H9 (cell line): Measurements from ENCODE around the gene SIPA1L3. TPM values are rescaled to one million over a fixed set of nuclear protein-coding genes. Genes with fewer than 3 reads are reported as not detected.

Source experiments
- DNase-seq: peaks from one replicate; pipeline ENCODE4 v3.0.0-alpha.2; 2017
- H2AFZ ChIP-seq: one replicate; pipeline ENCODE4 v1.6.1; 2013; ENCODE audit warnings: mild to moderate bottlenecking, low read length, control low read depth, moderate library complexity
- H2AK5ac ChIP-seq: 2 replicates; pipeline ENCODE4 v1.6.1; 2013; ENCODE audit warnings: low read length, control low read depth, mixed read lengths; ENCODE audit not compliant: insufficient read length
- H2BK120ac ChIP-seq: one replicate; pipeline ENCODE4 v1.6.1; 2013; ENCODE audit warnings: low read depth, mild to moderate bottlenecking, low read length, control low read depth, inconsistent platforms; ENCODE audit not compliant: poor library complexity, severe bottlenecking
- H2BK12ac ChIP-seq: 2 replicates; pipeline ENCODE4 v1.6.1; 2013; ENCODE audit warnings: low read length, control low read depth, mixed read lengths, low read depth; ENCODE audit not compliant: insufficient read length
- H2BK15ac ChIP-seq: 2 replicates; pipeline ENCODE4 v1.6.1; 2013; ENCODE audit warnings: low read depth, low read length, control low read depth
- H2BK20ac ChIP-seq: one replicate; pipeline ENCODE4 v1.6.1; 2013; ENCODE audit warnings: low read depth, mild to moderate bottlenecking, low read length, control low read depth, inconsistent platforms; ENCODE audit not compliant: poor library complexity, severe bottlenecking
- H2BK5ac ChIP-seq: 2 replicates; pipeline ENCODE4 v1.6.1; 2013; ENCODE audit warnings: low read length, control low read depth, mixed read lengths; ENCODE audit not compliant: insufficient read length
- H3K14ac ChIP-seq: 2 replicates; pipeline ENCODE4 v1.6.1; 2013; ENCODE audit warnings: low read length, control low read depth; ENCODE audit not compliant: insufficient read depth
- H3K18ac ChIP-seq: 2 replicates; pipeline ENCODE4 v1.6.1; 2013; ENCODE audit warnings: low read depth, mild to moderate bottlenecking, mixed read lengths, low read length, control low read depth; ENCODE audit not compliant: insufficient read length
- H3K23ac ChIP-seq: 2 replicates; pipeline ENCODE4 v1.6.1; 2013; ENCODE audit warnings: low read length, control low read depth, mixed read lengths, low read depth; ENCODE audit not compliant: insufficient read length
- H3K23me2 ChIP-seq: 2 replicates; pipeline ENCODE4 v1.6.1; 2013; ENCODE audit warnings: low read depth, mild to moderate bottlenecking, mixed read lengths, low read length, control low read depth; ENCODE audit not compliant: insufficient read length, poor library complexity, severe bottlenecking
- H3K27ac ChIP-seq: 2 replicates; pipeline ENCODE4 v1.5.1; 2013; ENCODE audit warnings: low read length, control low read depth, mixed read lengths, low read depth; ENCODE audit not compliant: insufficient read length
- H3K27me3 ChIP-seq: 2 replicates; pipeline ENCODE4 v1.6.1; 2013; ENCODE audit warnings: low read length, control low read depth, inconsistent platforms; ENCODE audit not compliant: insufficient read depth
- H3K4ac ChIP-seq: 2 replicates; pipeline ENCODE4 v1.6.1; 2013; ENCODE audit warnings: low read depth, mild to moderate bottlenecking, control low read depth, inconsistent platforms, low read length, moderate library complexity
- H3K4me1 ChIP-seq: 2 replicates; pipeline ENCODE4 v1.6.1; 2013; ENCODE audit warnings: low read length, control low read depth, inconsistent platforms; ENCODE audit not compliant: insufficient read depth
- H3K4me2 ChIP-seq: 2 replicates; pipeline ENCODE4 v1.6.1; 2013; ENCODE audit warnings: low read length, control low read depth, mixed read lengths; ENCODE audit not compliant: insufficient read length, insufficient read depth
- H3K56ac ChIP-seq: 2 replicates; pipeline ENCODE4 v1.6.1; 2013; ENCODE audit warnings: low read depth, mild to moderate bottlenecking, mixed read lengths, low read length, control low read depth; ENCODE audit not compliant: insufficient read length
- H3K79me1 ChIP-seq: 2 replicates; pipeline ENCODE4 v1.6.1; 2013; ENCODE audit warnings: low read depth, mild to moderate bottlenecking, moderate library complexity, low read length, control low read depth, inconsistent platforms; ENCODE audit not compliant: insufficient read depth, poor library complexity, severe bottlenecking
- H3K79me2 ChIP-seq: 2 replicates; pipeline ENCODE4 v1.6.1; 2013; ENCODE audit warnings: low read length, control low read depth, inconsistent platforms; ENCODE audit not compliant: insufficient read depth
- H3K9ac ChIP-seq: 2 replicates; pipeline ENCODE4 v1.6.1; 2013; ENCODE audit warnings: low read length, control low read depth, mixed read lengths; ENCODE audit not compliant: insufficient read length; ENCODE audit errors: extremely low read depth
- H3K9me3 ChIP-seq: one replicate; pipeline ENCODE4 v1.6.1; 2013; ENCODE audit warnings: low read depth, low read length, inconsistent platforms; ENCODE audit not compliant: control insufficient read depth
- H3T11ph ChIP-seq: one replicate; pipeline ENCODE4 v1.6.1; 2013; ENCODE audit warnings: mild to moderate bottlenecking, low read length, control low read depth, inconsistent platforms
- H4K20me1 ChIP-seq: one replicate; pipeline ENCODE4 v1.6.1; 2013; ENCODE audit not compliant: control insufficient read depth, insufficient read length, insufficient read depth
- H4K5ac ChIP-seq: 2 replicates; pipeline ENCODE4 v1.6.1; 2013; ENCODE audit warnings: low read depth, mild to moderate bottlenecking, mixed read lengths, low read length, control low read depth; ENCODE audit not compliant: insufficient read length
- H4K8ac ChIP-seq: replicated peaks from 2 replicates; pipeline ENCODE4 v1.6.1; 2013; ENCODE audit warnings: low read length, control low read depth, mixed read lengths, low read depth; ENCODE audit not compliant: insufficient read length
- H4K91ac ChIP-seq: 2 replicates; pipeline ENCODE4 v1.6.1; 2013; ENCODE audit warnings: low read depth, mild to moderate bottlenecking, moderate library complexity, mixed read lengths, low read length, control low read depth; ENCODE audit not compliant: insufficient read length
- H3K27ac Mint-ChIP-seq, 3 experiments: 2 replicates in 2 of 3; 3 replicates in 1 of 3; pipeline ENCODE4 v1.8.0; 2020 to 2021; ENCODE audit warnings: mixed read lengths in 3 of 3, mild to moderate bottlenecking in 1 of 3, moderate library complexity in 1 of 3
- H3K27me3 Mint-ChIP-seq: 2 replicates; pipeline ENCODE4 v1.8.0; 2021; ENCODE audit warnings: low read depth, mild to moderate bottlenecking, moderate library complexity, mixed read lengths
- H3K36me3 Mint-ChIP-seq, 3 experiments: 2 replicates in 2 of 3; 3 replicates in 1 of 3; pipeline ENCODE4 v1.8.0; 2020 to 2021; ENCODE audit warnings: low read depth in 3 of 3, mixed read lengths in 3 of 3; ENCODE audit not compliant: insufficient read depth in 1 of 3
- H3K4me1 Mint-ChIP-seq, 2 experiments: 2 replicates each; pipeline ENCODE4 v1.8.0; 2020; ENCODE audit warnings: mixed read lengths in 2 of 2
- H3K4me3 Mint-ChIP-seq, 2 experiments: 2 replicates in 1 of 2; 3 replicates in 1 of 2; pipeline ENCODE4 v1.8.0; 2020 to 2021; ENCODE audit warnings: mild to moderate bottlenecking in 2 of 2, mixed read lengths in 2 of 2, moderate library complexity in 1 of 2
- H3K9me3 Mint-ChIP-seq, 2 experiments: 2 replicates in 1 of 2; 3 replicates in 1 of 2; pipeline ENCODE4 v1.8.0; 2020; ENCODE audit warnings: mild to moderate bottlenecking in 2 of 2, mixed read lengths in 2 of 2, moderate library complexity in 1 of 2
- WGBS: extraction: QIAGEN DNeasy Blood & Tissue Kit; methylation state at CpG from one replicate; pipeline ENCODE4 v1.1.7; 2013; ENCODE audit warnings: missing lambda C conversion rate, low lambda C conversion rate, mixed read lengths; ENCODE audit not compliant: insufficient read length; ENCODE audit errors: extremely low coverage; 5-methylcytosine and 5-hydroxymethylcytosine counted together
- total RNA-seq: library from RNA; stranded (reverse); gene quantifications from 2 replicates; pipeline ENCODE4 v1.2.1, GENCODE V29; 2021
- TF ChIP-seq, protein P1 (sequence below): fragments of 200-600 bp; sonication (generic); conservative IDR thresholded peaks from 3 replicates; pipeline ENCODE4 v1.8.0; 2021; ENCODE audit warnings: antibody characterized with exemption, mild to moderate bottlenecking

Gene SIPA1L3
- total RNA-seq, 1 experiment from 2014 or later: 40.1 TPM

DNA sequence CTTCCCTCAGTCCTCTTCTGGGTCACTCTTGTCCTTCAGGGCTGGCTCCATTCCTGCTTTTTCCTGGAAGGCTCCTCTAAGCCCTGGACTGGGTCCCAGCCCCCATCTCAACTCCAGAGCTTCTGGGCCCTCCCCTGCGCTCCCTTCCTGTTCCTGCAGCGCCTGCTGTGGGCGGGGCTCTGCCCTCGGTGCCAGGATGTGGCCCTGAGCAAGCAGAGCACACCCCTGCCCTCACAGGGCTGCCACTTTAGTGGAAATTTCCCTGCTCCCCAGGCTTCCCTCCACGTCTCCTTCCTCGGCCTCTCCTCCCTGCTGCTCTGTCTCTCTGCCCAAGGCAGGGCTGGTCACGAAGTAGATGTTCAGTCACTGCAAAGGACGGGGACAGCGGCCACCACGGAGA, 288.2 kb downstream of the SIPA1L3 start:
- no peak overlapping the region for H3K23ac ChIP-seq
- no peak overlapping the region for H3T11ph ChIP-seq
- H3K9ac ChIP-seq: no peak overlapping the region
- Mint-ChIP-seq H3K27me3 (peaks cover 1% of the 10 kb centered on the region; the same call in 1 of the 2 replicates), H3K4me3 (no peak overlapping the region), H3K9me3 (no peaks in the 10 kb centered on the region; a peak in 1 of 5 replicates), H3K36me3 (peaks cover 14 to 21% (median 14%) of the 10 kb centered on the region in 3 experiments), H3K4me1 (no peaks in the 10 kb centered on the region; a peak in 1 of 4 replicates), H3K27ac (peak overlapping the region in 2 of 3 experiments; percentile 36 to 92; a peak in 5 of 7 replicates)
- H3K79me1 ChIP-seq: no peaks in the 10 kb centered on the region
- no peak overlapping the region for H2BK120ac ChIP-seq
- H2BK20ac ChIP-seq: no peak overlapping the region
- no peak overlapping the region for H3K4ac ChIP-seq
- H3K79me2 ChIP-seq: no peaks in the 10 kb centered on the region
- no peak overlapping the region for H2AFZ ChIP-seq
- DNase-seq: no peak
- no peak overlapping the region for H3K56ac ChIP-seq
- H3K27ac ChIP-seq: no peak overlapping the region
- H3K23me2 ChIP-seq: no peaks in the 10 kb centered on the region
- H4K20me1 ChIP-seq: no peaks in the 10 kb centered on the region
- no peaks in the 10 kb centered on the region for H3K4me1 ChIP-seq
- TF ChIP-seq, protein P1, sequence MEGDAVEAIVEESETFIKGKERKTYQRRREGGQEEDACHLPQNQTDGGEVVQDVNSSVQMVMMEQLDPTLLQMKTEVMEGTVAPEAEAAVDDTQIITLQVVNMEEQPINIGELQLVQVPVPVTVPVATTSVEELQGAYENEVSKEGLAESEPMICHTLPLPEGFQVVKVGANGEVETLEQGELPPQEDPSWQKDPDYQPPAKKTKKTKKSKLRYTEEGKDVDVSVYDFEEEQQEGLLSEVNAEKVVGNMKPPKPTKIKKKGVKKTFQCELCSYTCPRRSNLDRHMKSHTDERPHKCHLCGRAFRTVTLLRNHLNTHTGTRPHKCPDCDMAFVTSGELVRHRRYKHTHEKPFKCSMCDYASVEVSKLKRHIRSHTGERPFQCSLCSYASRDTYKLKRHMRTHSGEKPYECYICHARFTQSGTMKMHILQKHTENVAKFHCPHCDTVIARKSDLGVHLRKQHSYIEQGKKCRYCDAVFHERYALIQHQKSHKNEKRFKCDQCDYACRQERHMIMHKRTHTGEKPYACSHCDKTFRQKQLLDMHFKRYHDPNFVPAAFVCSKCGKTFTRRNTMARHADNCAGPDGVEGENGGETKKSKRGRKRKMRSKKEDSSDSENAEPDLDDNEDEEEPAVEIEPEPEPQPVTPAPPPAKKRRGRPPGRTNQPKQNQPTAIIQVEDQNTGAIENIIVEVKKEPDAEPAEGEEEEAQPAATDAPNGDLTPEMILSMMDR: no peak
- H4K91ac ChIP-seq: no peak overlapping the region
- H4K5ac ChIP-seq: no peak overlapping the region
- no peak overlapping the region for H4K8ac ChIP-seq
- no peaks in the 10 kb centered on the region for H3K27me3 ChIP-seq
- WGBS: no CpG with 5 or more reads among the region's 10 CpGs
- H2AK5ac ChIP-seq: no peak overlapping the region
- H3K4me2 ChIP-seq: no peak overlapping the region
- no peaks in the 10 kb centered on the region for H3K9me3 ChIP-seq
- H2BK15ac ChIP-seq: no peak overlapping the region
- no peak overlapping the region for H2BK5ac ChIP-seq
- no peak overlapping the region for H3K18ac ChIP-seq
- no peak overlapping the region for H3K14ac ChIP-seq
- no peak overlapping the region for H2BK12ac ChIP-seq
